GM23248 (cell line): ENCODE measurements around the gene MDK. TPM values are rescaled to one million over a fixed set of nuclear protein-coding genes. Genes with fewer than 3 reads are reported as not detected.
A peak's percentile ranks its signal among the peaks of the same experiment; 100 is the strongest.

Experiments
- DNase-seq: peaks from one replicate; pipeline ENCODE4 v3.0.0-alpha.2; 2015
- H2AFZ ChIP-seq: fragments of 200-600 bp; sonication (generic); 2 replicates; pipeline ENCODE4 v1.6.1; 2016; ENCODE audit warnings: antibody characterized with exemption
- H3F3A ChIP-seq: fragments of 200-600 bp; sonication (generic); 2 replicates; pipeline ENCODE4 v1.6.1; 2016; ENCODE audit warnings: mild to moderate bottlenecking, antibody characterized with exemption, mixed run types; ENCODE audit not compliant: insufficient read depth
- H3K27ac ChIP-seq: fragments of 200-600 bp; sonication (generic); 2 replicates; pipeline ENCODE4 v1.5.1; 2016; ENCODE audit warnings: mild to moderate bottlenecking
- H3K27me3 ChIP-seq: fragments of 200-600 bp; sonication (generic); replicated peaks from 2 replicates; pipeline ENCODE4 v1.6.1; 2016; ENCODE audit warnings: mild to moderate bottlenecking; ENCODE audit not compliant: insufficient read depth
- H3K36me3 ChIP-seq: fragments of 200-600 bp; sonication (generic); 2 replicates; pipeline ENCODE4 v1.6.1; 2016; ENCODE audit warnings: low read depth, mild to moderate bottlenecking
- H3K4me1 ChIP-seq: fragments of 200-600 bp; sonication (generic); 2 replicates; pipeline ENCODE4 v1.6.1; 2016; ENCODE audit warnings: mild to moderate bottlenecking; ENCODE audit not compliant: insufficient read depth
- H3K4me2 ChIP-seq: fragments of 200-600 bp; sonication (generic); one replicate; pipeline ENCODE4 v1.6.1; 2016; ENCODE audit warnings: mild to moderate bottlenecking; ENCODE audit not compliant: unreplicated experiment
- H3K4me3 ChIP-seq: fragments of 200-600 bp; sonication (generic); 2 replicates; pipeline ENCODE4 v1.5.1; 2016; ENCODE audit warnings: mild to moderate bottlenecking
- H3K79me2 ChIP-seq: fragments of 200-600 bp; sonication (generic); 2 replicates; pipeline ENCODE4 v1.6.1; 2016; ENCODE audit warnings: mild to moderate bottlenecking; ENCODE audit not compliant: insufficient read depth
- H3K9ac ChIP-seq: fragments of 200-600 bp; sonication (generic); 2 replicates; pipeline ENCODE4 v1.6.1; 2016; ENCODE audit warnings: mild to moderate bottlenecking
- H3K9me2 ChIP-seq: fragments of 200-600 bp; sonication (generic); 2 replicates; pipeline ENCODE4 v1.6.1; 2016; ENCODE audit warnings: mixed run types, mild to moderate bottlenecking, moderate library complexity; ENCODE audit not compliant: insufficient read depth
- H3K9me3 ChIP-seq: fragments of 200-600 bp; sonication (generic); one replicate; pipeline ENCODE4 v1.6.1; 2017; ENCODE audit warnings: low read depth
- H4K20me1 ChIP-seq: fragments of 200-600 bp; sonication (generic); 2 replicates; pipeline ENCODE4 v1.6.0; 2016; ENCODE audit not compliant: insufficient read depth
- EZH2 ChIP-seq: fragments of 200-600 bp; sonication (generic); IDR thresholded peaks from 2 replicates; pipeline ENCODE4 v1.6.1; 2018; ENCODE audit warnings: antibody characterized with exemption, mild to moderate bottlenecking; ENCODE audit not compliant: insufficient read depth, poor library complexity, severe bottlenecking
- EZH2phosphoT487 ChIP-seq: fragments of 200-600 bp; sonication (generic); IDR thresholded peaks from 2 replicates; pipeline ENCODE4 v1.6.1; 2018; ENCODE audit warnings: antibody characterized with exemption, moderate library complexity, mild to moderate bottlenecking, low read depth; ENCODE audit not compliant: insufficient read depth
- WGBS, 2 experiments: methylation state at CpG; one replicate each; pipeline ENCODE4 v1.1.6; 2015 to 2017; ENCODE audit warnings: low lambda C conversion rate in 2 of 2, low coverage in 1 of 2; ENCODE audit errors: missing lambda C conversion rate in 2 of 2; 5-methylcytosine and 5-hydroxymethylcytosine counted together
- in situ Hi-C: fragments of 300-500 bp; cut with MboI; formaldehyde crosslinking; loops from 2 replicates; pipeline ENCODE4 v1.15.0; 2020
- polyA plus RNA-seq: library from polyadenylated mRNA; unstranded; fragments of >200 nt; fragmentation: Nextera tagmentation; extraction: Ambion mirVana; gene quantifications from 2 replicates; pipeline ENCODE4 v1.2.1, GENCODE V29; 2016
- total RNA-seq: library from RNA; depleted of rRNA; stranded (reverse); fragments of >200 nt; shearing (Covaris generic); gene quantifications from 2 replicates; pipeline ENCODE4 v1.2.3, GENCODE V29; 2014

Gene MDK
- total and polyA plus RNA-seq, 2 experiments from 2014 or later, result 10.7 to 31.5 TPM

DNA sequence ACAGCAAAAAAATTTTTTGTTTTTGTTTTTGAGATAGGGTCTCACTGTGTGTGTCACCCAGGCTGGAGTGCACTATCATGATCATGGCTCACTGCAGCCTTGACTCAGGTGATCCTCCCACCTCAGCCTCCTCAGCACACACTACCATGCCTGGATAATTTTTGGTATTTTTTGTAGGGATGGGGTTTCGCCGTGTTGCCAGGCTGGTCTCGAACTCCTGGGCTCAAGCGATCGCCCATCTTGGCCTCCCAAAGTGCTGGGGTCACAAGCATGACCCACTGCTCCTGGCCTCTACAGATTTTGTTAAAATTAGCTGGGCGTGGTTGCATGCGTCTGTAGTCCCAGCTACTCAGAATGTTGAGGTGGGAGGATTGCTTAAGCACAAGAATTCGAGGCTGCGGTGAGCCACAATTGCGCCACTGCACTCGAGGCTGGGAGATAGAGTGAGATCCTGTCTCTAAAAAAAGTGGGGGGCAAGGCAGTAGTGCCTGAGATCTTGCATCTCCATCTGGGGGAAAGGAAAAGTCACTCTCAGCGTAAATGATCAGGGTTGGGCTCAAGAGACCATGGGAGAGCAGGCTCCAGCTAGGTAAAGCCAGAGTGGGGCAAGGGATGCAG is 44.8 kb upstream of the MDK start:
- DNase-seq, result peak; percentile 68
- H3K4me1 ChIP-seq, result 0 out of 2 replicates have a peak, but pooled peaks cover 4% of the 10 kb centered on the region
- H3K27ac ChIP-seq, result no peak overlapping the region
- H3K9ac ChIP-seq, result no peak overlapping the region
- no peaks in the 10 kb centered on the region for H3K9me3 ChIP-seq
- in situ Hi-C loops, result no loop called here
- no peak overlapping the region for H2AFZ ChIP-seq
- peaks cover 2% of the 10 kb centered on the region; the same call in 1 of the 2 replicates for H3F3A ChIP-seq
- no peak for TF ChIP-seq EZH2phosphoT487
- no peak for TF ChIP-seq EZH2
- no peaks in the 10 kb centered on the region for H3K79me2 ChIP-seq
- H3K9me2 ChIP-seq, result no peaks in the 10 kb centered on the region
- H3K36me3 ChIP-seq, result no peaks in the 10 kb centered on the region
- H4K20me1 ChIP-seq, result no peaks in the 10 kb centered on the region
- peaks cover 10% of the 10 kb centered on the region for H3K27me3 ChIP-seq
- no peak overlapping the region for H3K4me2 ChIP-seq
- WGBS, 2 experiments, result 76 to 79% methylated on average over 12 of the region's 12 CpGs
- no peak overlapping the region for H3K4me3 ChIP-seq

GRCh38 chr11:46337626-46338345 is 43.7 kb upstream of the MDK start:
- H3F3A ChIP-seq, result no peaks in the 10 kb centered on the region
- no peak overlapping the region for H3K9ac ChIP-seq
- 0 out of 2 replicates have a peak, but pooled peaks cover 4% of the 10 kb centered on the region for H3K4me1 ChIP-seq
- H3K27ac ChIP-seq, result no peak overlapping the region
- DNase-seq, result no peak
- H3K4me2 ChIP-seq, result no peak overlapping the region
- 69 to 73% methylated on average over 13 of the region's 13 CpGs for WGBS, 2 experiments
- no peak overlapping the region for H2AFZ ChIP-seq
- in situ Hi-C loops, result no loop called here
- no peaks in the 10 kb centered on the region for H4K20me1 ChIP-seq
- H3K9me3 ChIP-seq, result no peaks in the 10 kb centered on the region
- no peaks in the 10 kb centered on the region for H3K9me2 ChIP-seq
- H3K79me2 ChIP-seq, result no peaks in the 10 kb centered on the region
- no peaks in the 10 kb centered on the region for H3K36me3 ChIP-seq
- no peak overlapping the region for H3K4me3 ChIP-seq
- H3K27me3 ChIP-seq, result no peaks in the 10 kb centered on the region; the same call in 1 of the 2 replicates
- TF ChIP-seq EZH2, result no peak
- no peak for TF ChIP-seq EZH2phosphoT487

- no peak overlapping the region for H3K27ac ChIP-seq
- H3K4me1 ChIP-seq, result 0 out of 2 replicates have a peak, but pooled peaks cover 4% of the 10 kb centered on the region
- H3K79me2 ChIP-seq, result no peaks in the 10 kb centered on the region
- H4K20me1 ChIP-seq, result no peaks in the 10 kb centered on the region
- in situ Hi-C loops, result no loop called here
- H2AFZ ChIP-seq, result peak overlapping the region; percentile 34
- no peaks in the 10 kb centered on the region for H3F3A ChIP-seq
- TF ChIP-seq EZH2 (no peak), EZH2phosphoT487 (no peak)
- H3K36me3 ChIP-seq, result no peaks in the 10 kb centered on the region
- no peaks in the 10 kb centered on the region; the same call in 1 of the 2 replicates for H3K27me3 ChIP-seq
- H3K4me3 ChIP-seq, result peak overlapping the region; percentile 6; the same call in 1 of the 2 replicates
- 26 to 29% methylated on average over 9 of the region's 9 CpGs for WGBS, 2 experiments
- no peak for DNase-seq
- H3K9me3 ChIP-seq, result no peaks in the 10 kb centered on the region
- H3K9ac ChIP-seq, result no peak overlapping the region
- no peak overlapping the region for H3K4me2 ChIP-seq
- H3K9me2 ChIP-seq, result no peaks in the 10 kb centered on the region
These were observed 42.9 kb upstream of the MDK start for GRCh38 chr11:46338636-46338987.

DNA sequence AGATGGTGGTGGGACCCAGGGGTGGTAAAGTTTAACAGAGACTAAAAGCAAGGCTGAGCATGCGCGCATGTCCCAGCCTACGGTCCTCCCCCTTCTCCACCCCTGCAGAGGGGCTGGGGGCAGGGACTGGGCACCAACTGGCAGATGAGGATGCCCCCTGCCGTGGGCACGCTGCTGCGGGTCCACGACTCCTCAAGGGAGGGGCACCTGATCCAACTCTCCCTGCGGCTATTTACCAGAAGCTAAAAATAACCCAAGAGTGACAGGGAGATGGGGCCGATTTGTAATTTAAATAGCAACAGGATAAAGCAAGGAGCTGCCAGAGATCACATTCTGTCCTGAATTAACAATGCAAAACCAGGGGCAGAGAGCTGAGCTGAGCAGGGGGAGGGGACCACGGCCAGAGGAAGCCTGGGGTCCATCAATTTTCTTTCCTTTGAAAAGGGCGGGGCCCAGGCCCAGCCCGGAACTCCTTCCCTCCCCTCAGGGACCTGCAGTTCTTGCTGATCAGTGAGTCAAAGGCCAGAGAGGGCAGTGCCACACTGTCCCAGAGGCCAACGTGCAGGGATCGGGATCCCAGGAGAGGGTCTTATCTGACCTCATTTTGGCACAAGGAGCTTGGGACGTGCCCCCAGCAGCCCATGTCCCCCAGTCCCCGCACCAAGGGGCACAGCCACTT is 42.3 kb upstream of the MDK start:
- Histone ChIP-seq H3K4me3 (peak overlapping the region; percentile 6; the same call in 1 of the 2 replicates), H3K79me2 (no peaks in the 10 kb centered on the region), H3K27ac (no peak overlapping the region), H3K4me1 (0 out of 2 replicates have a peak, but pooled peaks cover 4% of the 10 kb centered on the region), H3K9me3 (no peaks in the 10 kb centered on the region), H2AFZ (peak overlapping the region; percentile 34), H3K9me2 (no peaks in the 10 kb centered on the region), H4K20me1 (no peaks in the 10 kb centered on the region), H3K9ac (no peak overlapping the region), H3K4me2 (no peak overlapping the region), H3K36me3 (no peaks in the 10 kb centered on the region), H3K27me3 (no peaks in the 10 kb centered on the region; the same call in 1 of the 2 replicates), H3F3A (no peaks in the 10 kb centered on the region)
- 30 to 35% methylated on average over 16 of the region's 16 CpGs for WGBS, 2 experiments
- DNase-seq, result no peak
- TF ChIP-seq EZH2phosphoT487, result no peak
- TF ChIP-seq EZH2, result no peak
- in situ Hi-C loops, result no loop called here
